HG03066 (cell line): ENCODE data around the gene IL18RAP.

Experiments used
- ATAC-seq: cut with Tn5 transposase; IDR thresholded peaks from one replicate; pipeline ENCODE4 v1.9.1; 2021; ENCODE audit warnings: low read depth; ENCODE audit not compliant: unreplicated experiment

IL18RAP gene, protein sequence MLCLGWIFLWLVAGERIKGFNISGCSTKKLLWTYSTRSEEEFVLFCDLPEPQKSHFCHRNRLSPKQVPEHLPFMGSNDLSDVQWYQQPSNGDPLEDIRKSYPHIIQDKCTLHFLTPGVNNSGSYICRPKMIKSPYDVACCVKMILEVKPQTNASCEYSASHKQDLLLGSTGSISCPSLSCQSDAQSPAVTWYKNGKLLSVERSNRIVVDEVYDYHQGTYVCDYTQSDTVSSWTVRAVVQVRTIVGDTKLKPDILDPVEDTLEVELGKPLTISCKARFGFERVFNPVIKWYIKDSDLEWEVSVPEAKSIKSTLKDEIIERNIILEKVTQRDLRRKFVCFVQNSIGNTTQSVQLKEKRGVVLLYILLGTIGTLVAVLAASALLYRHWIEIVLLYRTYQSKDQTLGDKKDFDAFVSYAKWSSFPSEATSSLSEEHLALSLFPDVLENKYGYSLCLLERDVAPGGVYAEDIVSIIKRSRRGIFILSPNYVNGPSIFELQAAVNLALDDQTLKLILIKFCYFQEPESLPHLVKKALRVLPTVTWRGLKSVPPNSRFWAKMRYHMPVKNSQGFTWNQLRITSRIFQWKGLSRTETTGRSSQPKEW

GRCh38 chr2:102422910-102423309, at the start of gene IL18RAP:
Gene IL18RAP (plus strand): TSS chr2:102423160. CDS start chr2:102423278, 118 bp downstream.
- no peak for ATAC-seq

DNA sequence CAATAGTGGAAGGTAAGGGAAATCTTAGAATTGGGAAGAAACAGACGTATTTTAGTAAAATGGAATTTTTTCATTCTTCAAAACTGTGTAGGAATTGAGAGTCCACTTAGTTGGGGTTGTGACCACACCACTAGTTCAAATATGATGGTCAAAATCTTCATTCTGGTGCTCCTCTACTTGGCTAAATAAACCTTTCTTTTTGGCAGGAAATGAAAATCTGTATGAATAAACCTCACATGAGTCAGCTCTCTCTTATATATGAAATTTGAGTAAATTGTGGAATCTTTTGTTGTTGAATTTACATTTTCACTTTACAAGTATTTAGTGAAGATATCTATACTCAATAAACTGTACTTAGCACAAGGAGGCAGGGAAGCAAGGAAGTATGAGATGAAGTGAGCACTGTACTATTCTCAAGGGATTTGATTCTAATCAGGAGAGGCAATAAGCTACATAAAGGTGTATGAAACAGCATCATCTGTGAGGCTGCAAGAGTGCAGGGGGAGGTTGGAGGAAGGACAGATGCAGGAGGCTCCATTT, 46.8 kb upstream of the IL18RAP start:
- no peak for ATAC-seq

GRCh38 chr2:102383722-102384121, 39.2 kb upstream of the IL18RAP start:
- ATAC-seq: no peak

DNA sequence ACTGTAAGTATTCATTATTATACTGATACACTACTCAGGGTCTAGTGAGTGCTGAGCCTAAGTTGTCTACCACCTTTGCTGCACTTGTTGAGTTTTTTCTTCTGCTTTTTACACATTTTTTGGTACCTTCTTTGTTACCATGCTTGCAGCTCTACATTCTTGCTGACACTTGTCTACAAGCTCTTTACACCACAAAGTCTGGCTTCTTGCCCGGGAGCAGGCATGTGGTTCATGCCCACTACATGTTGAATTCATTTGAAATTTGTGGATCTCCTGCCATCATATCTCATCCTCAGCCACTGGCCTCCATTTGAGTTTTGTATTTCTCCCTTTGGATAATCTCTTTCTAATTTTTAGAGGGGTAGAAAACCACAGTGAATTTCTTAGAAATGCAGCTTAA, 37.4 kb upstream of the IL18RAP start:
- no peak for ATAC-seq

- ATAC-seq: no peak
These were observed 37.0 kb upstream of the IL18RAP start for GRCh38 chr2:102386004-102386403.

DNA sequence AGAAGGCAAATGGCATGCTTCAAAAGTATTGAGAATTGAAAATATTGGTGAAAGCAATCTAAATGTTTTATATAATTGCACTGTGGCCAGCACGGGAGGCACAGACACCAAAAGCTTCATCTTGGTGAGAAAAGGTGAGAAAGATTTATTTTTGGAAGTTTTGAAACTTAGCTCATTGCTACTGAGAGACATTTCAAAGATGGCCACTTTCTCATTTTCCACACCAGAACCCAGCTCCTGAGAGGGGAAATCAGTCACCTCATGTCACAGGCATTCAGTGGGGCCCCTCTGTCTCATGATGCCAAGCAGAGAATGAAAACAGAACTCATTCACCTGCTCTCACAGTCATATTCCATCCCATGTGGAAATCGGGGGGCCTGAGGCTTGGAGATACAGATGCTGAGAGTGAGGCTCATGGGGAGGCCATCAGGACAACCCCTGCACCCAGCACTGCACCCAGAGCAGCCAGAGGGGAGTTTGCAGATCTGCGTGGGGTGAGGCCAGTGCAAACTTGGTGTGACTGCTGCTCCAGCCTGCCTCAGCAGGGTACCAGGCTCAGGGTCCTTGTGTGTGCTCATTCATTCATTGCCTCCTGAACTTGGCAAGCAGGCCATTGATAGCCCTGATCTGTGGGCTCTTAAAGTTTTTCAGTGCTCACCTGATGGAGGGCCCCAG, 36.0 kb upstream of the IL18RAP start:
- no peak for ATAC-seq

DNA sequence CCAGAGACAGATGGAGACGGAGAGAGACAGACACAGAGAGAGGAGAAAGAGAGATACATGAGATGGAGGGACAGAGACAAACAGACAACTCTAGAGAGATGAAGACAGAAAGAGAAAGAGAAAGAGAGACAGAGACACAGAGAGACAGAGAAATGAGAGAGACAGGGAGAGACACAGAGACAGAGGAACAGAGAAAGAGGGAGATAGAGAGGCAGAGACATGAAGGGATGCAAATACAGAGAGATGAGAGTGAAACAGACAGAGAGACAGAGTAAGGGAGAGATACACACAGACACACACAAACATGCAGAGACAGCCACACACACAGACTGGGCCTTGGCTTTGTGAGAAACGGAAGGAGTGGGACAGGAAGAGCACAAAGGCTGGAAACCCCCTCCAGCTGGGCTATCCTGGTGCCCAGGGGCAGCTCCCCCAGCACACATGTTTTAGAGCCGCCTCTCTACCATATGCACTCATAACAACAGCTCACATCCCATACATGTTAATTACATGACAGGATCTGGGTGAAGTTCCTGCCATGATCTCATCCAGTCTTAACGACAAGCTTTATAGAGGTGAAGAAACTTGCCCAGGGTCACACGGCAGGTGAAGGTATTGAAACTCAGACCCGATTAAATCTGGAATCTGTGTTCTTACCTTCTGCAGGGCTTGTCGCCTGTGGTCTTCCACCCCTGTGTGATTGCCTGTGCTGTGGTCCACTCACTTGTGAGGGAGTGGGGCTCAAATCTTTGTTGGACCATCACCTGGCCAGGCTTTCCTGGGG, 35.0 kb upstream of the IL18RAP start:
- ATAC-seq: no peak

- no peak for ATAC-seq
These were observed 31.4 kb upstream of the IL18RAP start for GRCh38 chr2:102391565-102391964.

- no peak for ATAC-seq
These were observed 30.9 kb upstream of the IL18RAP start for GRCh38 chr2:102392096-102392495.

GRCh38 chr2:102392942-102393341, 30.0 kb upstream of the IL18RAP start:
- no peak for ATAC-seq

DNA sequence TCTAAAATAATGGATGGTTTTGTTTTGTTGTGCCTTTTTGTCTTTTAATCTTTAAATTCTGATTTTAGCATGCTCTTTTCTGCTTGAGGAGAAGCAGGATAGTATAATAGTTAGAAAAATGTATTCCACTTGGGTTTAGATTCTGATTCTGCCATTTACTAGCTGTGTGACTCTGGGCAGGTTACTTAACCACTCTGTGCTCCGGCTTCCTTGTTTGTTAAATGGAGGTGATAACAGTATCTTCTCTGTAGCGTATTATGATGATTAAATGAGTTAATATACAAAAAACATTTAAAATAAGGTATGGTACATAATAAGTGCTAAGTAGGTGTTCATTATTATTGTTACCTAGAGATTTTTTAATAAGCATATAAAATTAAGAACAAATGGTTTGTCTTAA, 26.9 kb upstream of the IL18RAP start:
- no peak for ATAC-seq

- ATAC-seq: no peak
These were observed 25.8 kb upstream of the IL18RAP start for GRCh38 chr2:102397209-102397608.

DNA sequence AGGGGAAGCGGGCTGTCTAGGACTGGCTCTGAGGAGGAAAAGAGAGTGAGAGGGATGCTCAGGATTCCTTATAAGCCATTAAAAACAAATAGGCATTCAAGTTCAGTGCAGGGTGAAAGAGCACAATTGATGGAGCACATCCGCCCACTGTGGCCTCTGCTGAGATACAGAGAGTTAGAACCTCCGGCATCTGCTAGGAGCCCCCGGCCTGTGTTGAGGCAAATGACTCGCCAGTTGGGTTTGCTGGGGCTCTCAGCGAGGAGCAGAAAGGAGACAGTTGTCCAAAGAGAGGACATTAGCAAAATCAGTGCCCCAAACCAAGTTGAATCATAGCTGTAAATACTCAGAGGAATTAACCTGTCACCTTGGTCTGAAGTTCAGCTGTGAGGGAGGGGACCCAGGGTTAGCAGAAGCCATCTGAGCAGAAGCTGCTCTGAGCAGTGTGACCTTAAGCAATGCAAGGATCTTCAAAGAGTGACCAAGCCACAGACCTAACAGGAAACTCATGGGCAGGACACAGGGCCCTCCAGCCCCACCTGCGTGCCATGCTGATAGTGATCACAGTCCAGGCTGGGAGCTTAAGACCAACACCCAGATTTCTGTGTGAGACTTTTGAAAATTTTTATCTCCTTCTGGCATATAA, 23.3 kb upstream of the IL18RAP start:
- ATAC-seq: no peak

DNA sequence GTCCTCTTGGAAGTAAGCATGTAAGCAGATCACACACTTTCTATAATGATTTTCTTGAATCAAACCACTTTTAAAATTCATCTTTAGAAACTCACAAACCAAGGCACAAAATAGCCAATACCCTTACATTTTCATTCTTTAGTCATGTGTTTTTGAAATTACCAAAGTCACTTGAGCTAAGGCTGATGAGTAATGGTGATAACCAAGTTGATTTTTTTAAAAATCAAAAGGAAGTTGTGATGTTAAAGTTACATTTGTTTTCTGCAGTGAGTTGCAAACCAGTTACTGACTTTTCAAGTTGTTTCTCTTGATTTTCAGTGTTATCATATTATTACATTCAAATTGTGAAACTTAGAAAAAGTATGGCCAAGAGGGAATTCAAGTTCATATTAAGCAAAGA, 21.5 kb upstream of the IL18RAP start:
- no peak for ATAC-seq

DNA sequence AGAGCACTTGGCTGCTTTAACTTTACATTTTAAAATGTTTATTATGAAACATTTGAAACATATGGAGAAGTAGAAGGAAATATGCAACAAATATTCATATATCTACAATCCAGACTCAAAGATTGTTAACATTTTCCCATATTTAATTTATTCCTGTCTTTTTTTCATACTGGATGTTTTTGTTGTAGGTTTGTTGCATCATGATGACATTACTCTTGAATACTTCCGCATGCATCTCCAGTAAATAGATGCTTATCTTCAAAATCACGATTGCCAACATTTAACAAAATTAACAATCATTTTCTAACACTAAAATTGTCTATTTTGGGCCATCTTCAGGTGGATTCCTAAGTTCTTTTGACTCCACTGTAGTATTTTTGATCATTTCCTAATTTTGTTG, 21.1 kb upstream of the IL18RAP start:
- ATAC-seq: no peak

GRCh38 chr2:102410952-102411351, 12.0 kb upstream of the IL18RAP start:
- no peak for ATAC-seq

DNA sequence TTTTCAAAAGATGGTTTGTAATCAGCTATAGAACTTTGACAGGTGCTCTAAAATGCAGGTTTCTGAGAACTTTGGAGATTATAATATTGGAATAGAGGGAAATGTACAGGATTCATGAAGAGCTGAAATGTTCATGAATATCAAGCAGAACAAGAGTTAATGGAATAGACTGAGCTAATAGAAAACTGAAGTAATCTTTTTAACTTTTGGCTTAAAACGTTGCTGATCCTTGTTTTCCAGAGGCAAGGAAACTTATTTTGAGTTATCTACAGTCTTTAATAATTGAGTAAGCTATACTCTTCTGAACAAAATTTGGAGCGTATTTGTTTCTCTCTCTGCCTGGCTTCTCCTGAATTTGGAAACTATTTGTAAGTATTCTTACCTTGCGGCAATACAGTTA, 10.8 kb upstream of the IL18RAP start:
- ATAC-seq: no peak

DNA sequence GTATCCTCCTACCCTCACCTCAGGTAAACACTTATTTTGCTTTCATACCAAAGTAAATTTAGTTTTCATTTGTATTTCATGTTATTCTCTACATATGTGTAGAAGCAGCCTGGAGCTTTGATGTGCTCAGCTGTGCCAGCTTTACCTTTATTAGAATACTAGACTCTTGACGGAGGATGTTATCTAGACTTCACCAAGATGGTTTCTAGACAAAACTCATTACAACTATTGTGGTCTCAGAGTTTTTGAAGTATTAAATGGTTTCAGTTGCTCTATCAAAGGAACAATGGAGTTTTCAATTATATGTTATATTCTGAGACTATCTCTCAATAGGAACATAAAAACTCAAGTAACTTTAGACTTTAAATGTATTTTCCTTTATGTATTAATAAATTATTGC, 5.0 kb upstream of the IL18RAP start:
- ATAC-seq: peak; percentile 59

GRCh38 chr2:102418421-102418961, 4.5 kb upstream of the IL18RAP start:
- peak; percentile 89 for ATAC-seq

- no peak for ATAC-seq
These were observed 2.7 kb upstream of the IL18RAP start for GRCh38 chr2:102420290-102420689.
